Heart right ventricle (tissue), 16 donors: ENCODE measurements around the gene ZNF845. TPM values are rescaled to one million over a fixed set of nuclear protein-coding genes. Genes with fewer than 3 reads are reported as not detected.
"Not testable (repeated sequence)": the region's sequence is repeated elsewhere in the genome, so short reads cannot be mapped to it uniquely, and the experiment has no call there.

Source experiments
- ATAC-seq, 8 donors: fragments of 200-7000 bp; cut with Tn5 transposase; one replicate each; pipeline ENCODE4 v1.9.1; 2020; ENCODE audit warnings: mild to moderate bottlenecking in 8 of 8, moderate library complexity in 8 of 8, moderate number of reproducible peaks in 1 of 8
- DNase-seq, 2 donors: peaks; one replicate each; pipeline ENCODE4 v3.0.0-alpha.2; 2020
- H3K27ac ChIP-seq, 10 donors: fragments of 200-600 bp; sonication (generic) in 2 of 10; one replicate each; pipeline versions ENCODE4 v1.5.0 to v1.8.0; 2020 to 2022; ENCODE audit warnings: mild to moderate bottlenecking in 3 of 10
- H3K27me3 ChIP-seq, 7 donors: fragments of 200-600 bp; one replicate each; pipeline ENCODE4 v1.8.0; 2021 to 2022; ENCODE audit warnings: mild to moderate bottlenecking in 2 of 7
- H3K36me3 ChIP-seq, 9 donors: fragments of 200-600 bp; sonication (generic) in 1 of 9; one replicate each; pipeline versions ENCODE4 v1.5.0 to v1.8.0; 2020 to 2022; ENCODE audit warnings: mild to moderate bottlenecking in 2 of 9
- H3K4me1 ChIP-seq, 9 donors: fragments of 200-600 bp; sonication (generic) in 1 of 9; one replicate each; pipeline versions ENCODE4 v1.5.0 to v1.8.0; 2020 to 2022; ENCODE audit warnings: mild to moderate bottlenecking in 4 of 9
- H3K4me3 ChIP-seq, 10 donors: fragments of 200-600 bp; sonication (generic) in 2 of 10; one replicate each; pipeline versions ENCODE4 v1.5.0 to v1.8.0; 2020 to 2022; ENCODE audit warnings: mild to moderate bottlenecking in 7 of 10, moderate library complexity in 2 of 10
- H3K9me3 ChIP-seq, 11 donors: fragments of 200-600 bp in 10 of 11; sonication (generic) in 2 of 11; one replicate each; pipeline versions ENCODE4 v1.5.0 to v1.8.0; 2013 to 2022; ENCODE audit warnings: mild to moderate bottlenecking in 2 of 11, control low read depth in 1 of 11, moderate library complexity in 1 of 11
- CTCF ChIP-seq, 9 donors: fragments of 200-600 bp; sonication (generic) in 2 of 9; IDR thresholded peaks; one replicate each; pipeline versions ENCODE4 v1.5.0 to v1.8.0; 2021 to 2022; ENCODE audit warnings: antibody characterized with exemption in 9 of 9, mild to moderate bottlenecking in 5 of 9, moderate library complexity in 1 of 9
- WGBS, 2 donors: extraction: QIAGEN DNeasy Blood & Tissue Kit; methylation state at CpG; one replicate each; pipeline ENCODE4 v1.1.7; 2013; ENCODE audit warnings: inconsistent platforms in 1 of 2; 5-methylcytosine and 5-hydroxymethylcytosine counted together
- intact Hi-C, 10 donors: fragments of 100-400 bp; cut with DNase I; formaldehyde crosslinking; loops; one replicate each; pipeline versions ENCODE4 v1.11.1 to v1.14.2; 2022
- polyA plus RNA-seq, 2 donors: library from polyadenylated mRNA; stranded (reverse); fragments of 200-250 nt; gene quantifications; one replicate each; pipeline ENCODE4 v1.2.3, GENCODE V29; 2013
- total RNA-seq, 10 donors: library from RNA; stranded (reverse); fragmentation: NEBNext Ultra II Directional in 3 of 10; extraction: Animal tissue kit (Norgen Biotek cat#: 25700) in 3 of 10; gene quantifications; one replicate each; pipeline versions ENCODE4 v1.2.1 to v1.2.4, GENCODE V29; 2021 to 2023
- donor health status: Arrhythmogenic right ventricular cardiomyopathy.
- donor health status: ischemic (EF 13 %, LVEDD 7.1; RV severe dilation, severe dysfunction).
- donor health status: healthy with polysubstance abuse.
- donor health status: DM: no; HTN: yes; CAD: no.
- donor health status: DM: no; HTN: no; CAD: no.
- donor health status: ischemic (EF 25% LVEDD 6.9; RV normal size, moderate dysfunction).
- donor health status: ischemic (EF 25% LVEDD 5.7; RV mildly dilated, moderate dysfunction).
- donor health status: healthy.
- donor health status: DM: yes; HTN: yes; CAD: no.
- donor health status: Ischemic cardiomyopathy.
- donor health status: ischemic (EF 35%, LVEDD 5.7; RV mildly dilated, moderate dysfunction).
- donor health status: nonischemic (EF 11% LVEDD 7.7; RV severe dilation, severe dysfunction).
- donor health status: DM: yes; HTN: yes; CAD: no.
- donor health status: PGD.
- donor health status: ischemic (EF 29% LVEDD 5.4; RV normal size, mild dysfunction).
- donor health status: nonischemic (EF 23%, LVEDD 6.1; RV moderate dilation, normal function).

The ZNF845 gene
- total and polyA plus RNA-seq, 12 donors: 1.3 to 4.9 (median 3.6) TPM

DNA sequence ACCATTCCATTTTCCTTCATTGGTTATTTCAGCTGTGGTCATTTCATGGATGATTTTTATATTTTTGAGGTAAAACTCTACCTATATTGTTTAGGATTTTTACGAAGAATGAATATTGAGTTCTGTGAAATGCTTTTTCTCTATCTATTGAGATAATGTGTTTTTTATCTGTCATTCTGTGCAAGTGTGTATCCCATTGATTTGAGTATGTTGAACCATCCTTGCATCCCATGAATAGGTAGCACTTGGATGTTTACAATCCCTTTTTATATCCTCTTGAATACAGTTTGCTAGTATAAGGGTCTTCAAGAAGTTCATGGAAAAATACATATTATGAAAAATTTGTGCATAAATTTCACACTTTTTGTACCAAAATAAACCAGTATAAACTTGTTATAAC is 22.2 kb downstream of the ZNF845 start:
- intact Hi-C loops: loop anchor here in 2 of 10 donors (10.0 kb wide), 1 partner anchor 161 kb away; the partner anchor contains the start of gene ZNF665 (in 2 of the 2)
- 93 to 100% methylated on average over 1 of the region's 1 CpG for WGBS, 2 donors
- Histone ChIP-seq H3K4me3 (no peak overlapping the region), H3K4me1 (no peaks in the 10 kb centered on the region), H3K9me3 (peaks cover 1 to 93% (median 65%) of the 10 kb centered on the region in 11 donors), H3K27ac (no peak overlapping the region), H3K36me3 (peaks cover 0 to 44% (median 28%) of the 10 kb centered on the region in 9 donors), H3K27me3 (no peaks in the 10 kb centered on the region)
- TF ChIP-seq CTCF (IDR thresholded peaks at IDR 0.05): no peak
- no peak for ATAC-seq
- DNase-seq: no peak

- Histone ChIP-seq H3K9me3 (peaks cover 0 to 70% (median 42%) of the 10 kb centered on the region in 11 donors), H3K27ac (no peak overlapping the region), H3K27me3 (no peaks in the 10 kb centered on the region), H3K4me3 (no peak overlapping the region), H3K4me1 (no peaks in the 10 kb centered on the region), H3K36me3 (peaks cover 0 to 21% (median 6%) of the 10 kb centered on the region in 9 donors)
- intact Hi-C loops: loop anchor here in 2 of 10 donors (10.0 kb wide), 1 partner anchor 163 kb away; the partner anchor contains the start of gene ZNF665 (in 2 of the 2)
- WGBS, 2 donors: 58% methylated on average over 35 of the region's 35 CpGs
- TF ChIP-seq CTCF (IDR thresholded peaks at IDR 0.05): no peak
- ATAC-seq: peak in 2 of 8 donors; percentile 20 to 44
- peak in 1 of 2 donors; percentile 27 for DNase-seq
Observed at GRCh38 chr19:53357821-53358581, 24.5 kb downstream of the ZNF845 start.

DNA sequence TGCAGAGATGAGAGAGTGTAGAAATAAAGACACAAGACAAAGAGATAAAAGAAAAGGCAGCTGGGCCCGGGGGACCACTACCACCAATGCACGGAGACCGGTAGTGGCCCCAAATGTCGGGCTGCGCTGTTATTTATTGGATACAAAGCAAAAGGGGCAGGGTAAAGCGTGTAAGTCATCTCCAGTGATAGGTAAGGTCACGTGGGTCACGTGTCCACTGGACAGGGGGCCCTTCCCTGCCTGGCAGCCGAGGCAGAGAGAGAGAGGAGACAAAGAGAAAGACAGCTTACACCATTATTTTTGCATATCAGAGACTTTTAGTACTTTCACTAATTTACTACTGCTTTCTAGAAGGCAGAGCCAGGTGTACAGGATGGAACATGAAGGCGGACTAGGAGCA is 26.5 kb downstream of the ZNF845 start:
- not testable (repeated sequence) for H3K27ac ChIP-seq, H3K4me1 ChIP-seq, DNase-seq, H3K27me3 ChIP-seq, ATAC-seq, H3K4me3 ChIP-seq, H3K36me3 ChIP-seq
- peaks cover 0 to 49% (median 21%) of the 10 kb centered on the region in 11 donors for H3K9me3 ChIP-seq
- 94 to 96% methylated on average over 10 of the region's 10 CpGs for WGBS, 2 donors
- intact Hi-C loops: loop anchor here in 5 of 10 donors (5.0 to 10.0 kb wide), 2 partner anchors 163 to 165 kb away; partner anchors contain the start of gene ZNF665 (in 1 of the 5)

- Histone ChIP-seq H3K4me1 (peaks cover 0 to 14% (median 6%) of the 10 kb centered on the region in 9 donors), H3K4me3 (peak within 1 kb of the TSS; percentile 49 to 92 (median 72)), H3K36me3 (no peaks in the 10 kb centered on the region), H3K9me3 (peaks cover 0 to 7% (median 0%) of the 10 kb centered on the region in 11 donors), H3K27me3 (no peaks in the 10 kb centered on the region), H3K27ac (peak within 1 kb of the TSS in 9 of 10 donors; percentile 11 to 78 (median 53))
- intact Hi-C loops: loop anchor here in 2 of 10 donors (5.0 to 10.0 kb wide), 3 partner anchors 171 to 678 kb away; partner anchors contain the start of gene ZNF665 (in 1 of the 2)
- peak; percentile 98 to 100 (median 99) for ATAC-seq
- 0 to 1% methylated on average over 45 of the region's 45 CpGs for WGBS, 2 donors
- DNase-seq: peak; percentile 81 to 91
- TF ChIP-seq CTCF (IDR thresholded peaks at IDR 0.05): peak in 7 of 9 donors; percentile 7 to 38 (median 27)
Observed at GRCh38 chr19:53365134-53365898, 31.8 kb downstream of the ZNF845 start, which contains the start of gene ZNF525. Gene ZNF525, plus strand, starts transcription at chr19:53365705. Its CDS starts 6,577 bp downstream, at chr19:53372282.
